Testis (tissue), 2 donors: ENCODE measurements around the gene CEP57.
A peak's percentile ranks its signal among the peaks of the same experiment; 100 is the strongest.

ENCODE experiments used
- CTCF ChIP-seq, 3 experiments: fragments of 450-650 bp in 2 of 3; fragments of 200-600 bp in 1 of 3; sonication (generic) in 1 of 3; IDR thresholded peaks; one replicate each; pipeline ENCODE4 v1.5.1; 2016 to 2019; ENCODE audit warnings: antibody characterized with exemption in 3 of 3, mild to moderate bottlenecking in 2 of 3, moderate library complexity in 1 of 3
- POLR2A ChIP-seq: fragments of 450-650 bp; IDR thresholded peaks from one replicate; pipeline ENCODE4 v1.6.1; 2017; ENCODE audit warnings: antibody characterized with exemption, mild to moderate bottlenecking, moderate library complexity

- TF ChIP-seq POLR2A: peak; percentile 63
- TF ChIP-seq CTCF (IDR thresholded peaks at IDR 0.05): peak in 1 of 3 experiments; percentile 2
These were observed at the start of gene CEP57 for GRCh38 chr11:95790123-95790932.
